ENCODE measurements around the gene FAM72A.

The FAM72A gene

GRCh38 chr1:206167350-206168029 is 35.1 kb downstream of the FAM72A start:
- peak in 1 of 6 experiments; percentile 17 for DNase-seq

GRCh38 chr1:206145771-206146290 is 56.8 kb downstream of the FAM72A start:
- DNase-seq = no peak

- DNase-seq = no peak
These were observed 58.0 kb downstream of the FAM72A start for GRCh38 chr1:206144605-206145004.

GRCh38 chr1:206143537-206144172 is 59.0 kb downstream of the FAM72A start:
- DNase-seq = no peak

GRCh38 chr1:206142770-206143169 is 59.9 kb downstream of the FAM72A start:
- no peak for DNase-seq

- no peak for DNase-seq
These were observed 60.6 kb downstream of the FAM72A start for GRCh38 chr1:206142011-206142410.

- DNase-seq = no peak
These were observed 66.4 kb downstream of the FAM72A start for GRCh38 chr1:206136241-206136640.
